Measurements from ENCODE around the gene CALHM6. TPM values are rescaled to one million over a fixed set of nuclear protein-coding genes. Genes with fewer than 3 reads are reported as not detected.

CALHM6 gene
- total and polyA plus RNA-seq, 3 experiments from 2014 or later, result 1.7 to 10.9 (median 2.2) TPM

- Histone ChIP-seq H3K4me3 (ENCODE audit: low read length) (no peak overlapping the region), H3K27me3 (ENCODE audit: insufficient read depth, low read length, poor library complexity, severe bottlenecking) (no peaks in the 10 kb centered on the region), H3K27ac (ENCODE audit: low read depth, low read length) (no peak overlapping the region), H3K4me1 (ENCODE audit: insufficient read depth, low read length) (no peaks in the 10 kb centered on the region), H3K9me3 (ENCODE audit: low read length) (no peaks in the 10 kb centered on the region), H3K36me3 (ENCODE audit: insufficient read depth, low read length) (no peaks in the 10 kb centered on the region)
- H3K27ac Mint-ChIP-seq, result no peak overlapping the region
- peaks cover 0 to 6% of the 10 kb centered on the region in 2 donors for H3K27me3 Mint-ChIP-seq
- no peak overlapping the region for H3K4me3 Mint-ChIP-seq
- no peaks in the 10 kb centered on the region for H3K4me1 Mint-ChIP-seq
- ChIA-PET POLR2A (no interaction called here), CTCF (no interaction called here)
- no peak for DNase-seq
- peaks cover 0 to 6% (median 0%) of the 10 kb centered on the region in 3 donors for H3K36me3 Mint-ChIP-seq
- peaks cover 0 to 6% (median 4%) of the 10 kb centered on the region in 5 donors for H3K9me3 Mint-ChIP-seq
Observed at GRCh38 chr6:116512734-116513133, 51.6 kb downstream of the CALHM6 start.

Other genes starting within 250 kb of the CALHM6 start
- gene TSPYL4, start 207.3 kb upstream of the CALHM6 start, total RNA-seq, result 10 to 100 TPM; 19.3 to 19.9 TPM
- gene TSPYL4, start 207.3 kb upstream of the CALHM6 start, polyA plus RNA-seq, result 9.4 TPM
- gene TSPYL1, start 181.4 kb upstream of the CALHM6 start, total RNA-seq, result 10 to 100 TPM; 56.6 to 57.4 TPM
- gene TSPYL1, start 181.4 kb upstream of the CALHM6 start, polyA plus RNA-seq, result 50.5 TPM
- 1 to 10 TPM; 7.5 to 7.9 TPM for gene DSE, start 90.4 kb upstream of the CALHM6 start, total RNA-seq
- 2.7 TPM for gene DSE, start 90.4 kb upstream of the CALHM6 start, polyA plus RNA-seq
- not detected for gene CALHM5, start 50.3 kb downstream of the CALHM6 start, total RNA-seq
- gene CALHM5, start 50.3 kb downstream of the CALHM6 start, polyA plus RNA-seq, result not detected
- not detected for gene TRAPPC3L, start 84.3 kb downstream of the CALHM6 start, total RNA-seq
- gene TRAPPC3L, start 84.3 kb downstream of the CALHM6 start, polyA plus RNA-seq, result not detected
- not detected for gene CALHM4, start 92.4 kb downstream of the CALHM6 start, total RNA-seq
- not detected for gene CALHM4, start 92.4 kb downstream of the CALHM6 start, polyA plus RNA-seq
- gene RWDD1, start 110.1 kb downstream of the CALHM6 start, total RNA-seq, result 10 to 100 TPM; 54.6 to 56.2 TPM
- 67.8 TPM for gene RWDD1, start 110.1 kb downstream of the CALHM6 start, polyA plus RNA-seq
- gene RSPH4A, start 155.1 kb downstream of the CALHM6 start, total RNA-seq, result under 1 TPM; 0.11 to 0.28 TPM
- not detected for gene RSPH4A, start 155.1 kb downstream of the CALHM6 start, polyA plus RNA-seq
- 10 to 100 TPM; 16.3 to 16.7 TPM for gene ZUP1, start 207.4 kb downstream of the CALHM6 start, total RNA-seq
- gene ZUP1, start 207.4 kb downstream of the CALHM6 start, polyA plus RNA-seq, result 4.3 TPM
- gene KPNA5, start 219.8 kb downstream of the CALHM6 start, total RNA-seq, result 10 to 100 TPM; 11.3 to 13.5 TPM
- 12.0 TPM for gene KPNA5, start 219.8 kb downstream of the CALHM6 start, polyA plus RNA-seq

Measured in CD8-positive, alpha-beta memory T cell (primary cell).